Stimulated activated CD8-positive, alpha-beta memory T cell treated with anti-CD3 and anti-CD28 coated beads, Interleukin-4, amount 100 ng/mL, for 1 hour (primary cell): Measurements from ENCODE around the gene TMEM242.
"Not testable (repeated sequence)": the region's sequence is repeated elsewhere in the genome, so short reads cannot be mapped to it uniquely, and the experiment has no call there.

Source experiments
- DNase-seq, 2 donors: peaks; one replicate each; pipeline ENCODE4 v3.0.0-alpha.2; 2020; ENCODE audit warnings: low read depth in 2 of 2, low spot score in 1 of 2

TMEM242 gene

GRCh38 chr6:157325069-157325805, 1.9 kb upstream of the TMEM242 start:
- no peak for DNase-seq

GRCh38 chr6:157323966-157324300, 614 bp upstream of the TMEM242 start:
- DNase-seq: no peak

GRCh38 chr6:157322792-157323254, 496 bp downstream of the TMEM242 start:
- DNase-seq: no peak

GRCh38 chr6:157316871-157317814, 6.2 kb downstream of the TMEM242 start:
- no peak for DNase-seq

GRCh38 chr6:157314705-157315321, 8.5 kb downstream of the TMEM242 start:
- no peak for DNase-seq

- DNase-seq: no peak
These were observed 9.5 kb downstream of the TMEM242 start for GRCh38 chr6:157313531-157314467.

GRCh38 chr6:157312757-157313156, 10.6 kb downstream of the TMEM242 start:
- no peak for DNase-seq

GRCh38 chr6:157310693-157311092, 12.6 kb downstream of the TMEM242 start:
- not testable (repeated sequence) for DNase-seq

GRCh38 chr6:157307661-157308060, 15.7 kb downstream of the TMEM242 start:
- DNase-seq: no peak

GRCh38 chr6:157305670-157306653, 17.4 kb downstream of the TMEM242 start:
- no peak for DNase-seq

GRCh38 chr6:157304899-157305663, 18.2 kb downstream of the TMEM242 start:
- no peak for DNase-seq

- DNase-seq: no peak
These were observed 20.6 kb downstream of the TMEM242 start for GRCh38 chr6:157302736-157303135.

- DNase-seq: no peak
These were observed 22.9 kb downstream of the TMEM242 start for GRCh38 chr6:157300436-157300835.

GRCh38 chr6:157300006-157300405, 23.3 kb downstream of the TMEM242 start:
- DNase-seq: no peak

- no peak for DNase-seq
These were observed 25.0 kb downstream of the TMEM242 start for GRCh38 chr6:157298216-157298724.

- no peak for DNase-seq
These were observed 28.7 kb downstream of the TMEM242 start for GRCh38 chr6:157294654-157295053.

- DNase-seq: no peak
These were observed 29.5 kb downstream of the TMEM242 start for GRCh38 chr6:157293780-157294179.

GRCh38 chr6:157292202-157292601, 31.1 kb downstream of the TMEM242 start:
- no peak for DNase-seq
